ENCODE results near the gene HHIP.

Gene HHIP

DNA sequence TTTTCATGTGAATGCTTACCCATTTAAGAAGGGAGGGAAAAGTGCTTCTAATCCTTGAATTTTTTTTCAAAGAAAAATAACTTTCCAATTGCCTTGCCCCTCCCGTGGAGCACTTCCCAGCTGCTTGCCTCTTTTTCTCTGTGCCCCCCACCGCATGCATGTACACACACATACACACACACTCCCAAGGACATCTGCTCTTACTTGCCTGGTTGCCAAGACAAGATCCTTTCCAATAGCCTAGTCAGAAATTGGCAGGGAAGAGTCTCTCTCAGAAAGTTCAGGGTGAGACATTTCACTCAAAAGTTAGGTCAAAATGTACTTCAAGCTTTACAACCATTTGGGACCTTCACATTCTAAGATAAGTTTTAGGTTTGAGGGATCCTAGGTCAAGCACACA is 10.9 kb downstream of the HHIP start:
- no peak for DNase-seq

GRCh38 chr4:144658015-144658567 is 12.1 kb downstream of the HHIP start:
- no peak for DNase-seq

GRCh38 chr4:144658903-144659302 is 12.9 kb downstream of the HHIP start:
- no peak for DNase-seq

DNA sequence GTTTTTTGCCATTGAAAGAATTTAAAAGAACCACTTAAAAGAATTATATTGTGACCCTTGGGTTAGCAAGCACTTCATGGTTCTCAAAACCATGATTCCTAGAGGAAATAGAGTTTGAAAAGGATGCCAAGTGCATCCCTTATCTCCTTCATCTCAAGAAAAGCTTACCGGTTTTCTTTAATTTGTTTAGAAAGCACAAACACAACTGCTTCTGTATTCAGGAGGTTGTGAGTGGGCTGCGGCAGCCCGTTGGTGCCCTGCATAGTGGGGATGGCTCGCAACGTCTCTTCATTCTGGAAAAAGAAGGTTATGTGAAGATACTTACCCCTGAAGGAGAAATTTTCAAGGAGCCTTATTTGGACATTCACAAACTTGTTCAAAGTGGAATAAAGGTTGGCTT is 13.5 kb downstream of the HHIP start:
- no peak for DNase-seq

DNA sequence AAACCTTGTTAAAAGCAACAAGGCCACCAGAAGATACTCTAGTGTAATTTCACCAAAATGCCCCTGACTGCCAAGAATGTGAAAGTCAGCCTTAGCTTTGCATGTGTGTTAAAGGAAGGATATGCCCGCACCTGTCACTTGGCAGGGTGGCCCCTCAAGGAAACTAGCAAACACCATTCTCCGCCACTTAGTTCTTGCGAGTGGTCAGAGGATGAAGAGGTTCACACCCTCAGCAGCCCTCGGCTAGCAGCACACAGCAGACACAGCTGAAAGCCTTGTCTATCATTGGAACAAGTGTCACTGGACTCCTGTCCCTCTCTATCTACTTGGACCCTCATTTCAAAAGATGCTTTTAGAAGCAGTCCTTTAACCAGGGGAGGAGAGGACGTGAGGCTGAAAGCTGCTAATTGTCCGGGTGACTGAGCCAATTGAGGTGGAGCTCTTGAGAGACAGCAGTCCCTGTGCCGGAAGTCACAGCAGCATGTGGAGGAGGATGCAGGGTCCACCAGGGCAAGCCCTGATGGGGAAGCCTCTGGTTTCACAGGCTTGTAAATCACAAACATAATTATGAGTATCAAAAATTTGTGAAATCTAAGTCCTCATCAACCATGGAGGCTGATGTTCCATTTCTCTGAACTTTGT is 18.0 kb downstream of the HHIP start:
- DNase-seq, result no peak

- no peak for DNase-seq
These were observed 20.7 kb downstream of the HHIP start for GRCh38 chr4:144666539-144667175.

DNA sequence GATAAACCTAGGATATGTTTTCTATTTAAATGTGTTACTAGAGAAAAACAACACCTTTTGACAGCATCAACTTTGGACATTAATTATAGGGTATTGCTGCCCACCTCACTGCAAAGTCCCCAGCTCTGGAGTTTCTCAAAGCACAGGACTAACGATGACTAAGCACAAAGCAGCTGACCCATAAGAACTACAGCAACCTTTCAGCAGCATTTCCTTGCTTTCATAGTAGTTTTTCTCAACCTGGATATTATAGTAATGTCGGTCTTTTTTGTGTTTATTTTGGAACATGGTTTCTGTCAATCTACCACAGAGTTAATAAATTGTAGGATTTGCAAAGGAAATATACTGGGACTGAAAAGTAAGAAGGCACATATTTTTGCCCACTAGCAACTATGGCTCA is 21.5 kb downstream of the HHIP start:
- no peak for DNase-seq

DNA sequence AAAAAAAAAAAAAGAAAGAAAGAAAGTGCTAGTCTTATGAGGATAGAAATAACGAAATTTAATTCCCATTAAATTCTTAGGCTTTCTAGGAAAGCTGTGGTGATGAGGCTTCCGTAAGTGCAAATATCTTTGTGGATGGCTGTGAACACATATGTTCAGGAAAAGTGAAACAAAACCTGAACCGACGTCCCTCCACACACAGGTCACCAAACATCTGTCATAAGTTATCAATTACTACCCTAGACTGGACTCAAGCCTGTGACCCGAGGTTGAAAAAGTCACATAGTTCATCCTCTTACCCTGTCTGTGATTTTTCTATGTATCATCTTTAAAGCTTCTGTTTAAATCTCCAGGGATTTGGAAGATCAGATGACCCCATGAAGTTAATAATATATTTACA is 24.8 kb downstream of the HHIP start:
- DNase-seq, result no peak

DNA sequence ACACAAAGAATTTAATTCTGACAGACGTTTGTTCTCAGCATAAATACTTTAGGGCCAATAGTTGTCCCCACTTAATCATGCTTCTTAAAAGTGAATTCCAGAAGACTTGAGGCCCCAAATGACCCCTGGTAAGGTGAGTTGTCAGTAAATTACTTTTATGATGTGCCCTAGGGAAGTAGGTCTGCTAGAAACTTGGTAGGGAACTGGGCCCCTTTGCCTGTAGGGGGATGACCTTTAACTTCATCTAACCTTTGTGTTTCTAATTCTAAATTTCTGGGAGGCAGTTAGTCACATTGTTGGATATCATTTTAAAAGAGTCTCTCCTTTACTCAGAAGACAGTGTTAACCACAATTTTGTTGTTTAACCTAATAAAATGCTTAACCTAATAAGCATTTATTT is 28.8 kb downstream of the HHIP start:
- no peak for DNase-seq

- no peak for DNase-seq
These were observed 35.9 kb downstream of the HHIP start for GRCh38 chr4:144681806-144682205.

DNA sequence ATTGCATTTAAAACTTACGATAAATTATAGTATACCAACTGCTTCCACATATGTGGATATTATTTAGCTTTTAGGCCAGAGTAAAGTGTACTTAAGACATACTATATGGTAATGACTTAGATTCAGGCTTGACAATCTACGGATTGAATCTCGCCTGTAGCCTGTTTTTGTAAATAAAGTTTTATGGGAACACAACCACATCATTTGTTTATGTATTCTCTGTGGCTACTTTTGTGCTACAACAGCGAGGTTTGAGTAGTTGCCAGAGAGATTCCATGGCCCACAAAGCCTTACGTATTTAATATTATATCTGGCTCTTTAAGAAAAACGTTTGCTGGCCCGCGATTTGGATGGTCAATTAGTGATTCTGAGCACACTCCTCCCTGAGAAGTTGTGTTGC is 37.6 kb downstream of the HHIP start:
- DNase-seq, result no peak

- DNase-seq, result no peak
These were observed 40.0 kb downstream of the HHIP start for GRCh38 chr4:144685911-144686310.

GRCh38 chr4:144686921-144687320 is 41.0 kb downstream of the HHIP start:
- DNase-seq, result no peak

DNA sequence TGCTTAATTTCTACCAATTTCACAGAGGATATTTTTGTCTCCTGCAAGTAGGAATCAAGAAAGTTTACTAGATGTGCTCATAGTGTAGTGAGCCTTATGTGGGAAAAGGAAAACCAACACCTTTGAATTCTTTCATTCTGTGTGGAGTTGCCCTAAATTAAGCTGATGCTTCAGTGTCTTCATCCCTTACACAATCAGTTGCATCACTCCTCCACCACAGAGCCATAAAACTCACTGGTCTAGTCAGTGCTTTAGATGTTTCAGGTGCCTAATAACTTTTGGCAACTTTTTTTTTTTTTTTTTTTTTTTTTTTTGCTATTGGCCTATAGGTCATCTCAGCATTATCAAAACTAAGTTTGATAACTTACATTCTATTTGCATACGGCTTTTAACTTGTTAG is 41.5 kb downstream of the HHIP start:
- no peak for DNase-seq

- no peak for DNase-seq
These were observed 42.1 kb downstream of the HHIP start for GRCh38 chr4:144688035-144688569.

GRCh38 chr4:144689125-144689524 is 43.2 kb downstream of the HHIP start:
- no peak for DNase-seq

DNA sequence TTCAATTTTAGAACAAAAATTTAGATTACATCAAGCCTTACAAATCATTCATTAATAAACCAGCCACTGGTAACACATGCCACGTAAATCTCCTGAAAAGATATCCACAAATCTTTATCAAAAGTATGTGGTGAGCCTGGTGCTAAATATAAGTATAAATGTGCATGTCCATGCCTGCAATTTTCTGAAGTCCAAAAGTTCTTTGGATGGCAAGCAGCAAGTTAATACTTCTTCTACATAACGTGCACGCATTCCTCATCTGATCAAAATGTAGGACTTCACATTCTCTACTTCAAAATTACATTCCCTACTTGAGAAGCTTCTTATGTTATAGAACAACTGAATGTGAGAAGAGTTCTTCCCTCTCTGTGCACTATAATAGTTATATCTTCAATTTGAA is 49.8 kb downstream of the HHIP start:
- DNase-seq, result no peak

DNA sequence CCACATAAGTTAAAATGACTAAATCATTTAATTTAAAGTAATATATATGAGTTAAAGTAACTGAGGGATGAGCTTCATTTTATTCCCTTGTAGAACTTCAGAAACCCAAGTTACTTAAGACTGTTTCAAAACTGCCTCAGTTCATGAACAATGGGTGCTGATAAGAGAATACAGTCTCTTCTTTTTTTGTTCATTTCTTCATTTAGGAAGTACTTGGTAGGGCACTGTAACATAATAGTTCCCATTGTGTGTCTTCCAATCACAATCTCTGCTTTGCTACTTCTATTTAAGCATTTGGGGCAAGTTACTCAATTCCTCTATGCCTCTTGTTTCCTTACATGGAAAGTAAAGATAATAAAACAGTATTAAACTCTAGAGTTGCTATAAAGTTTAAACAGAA is 50.4 kb downstream of the HHIP start:
- no peak for DNase-seq

- no peak for DNase-seq
These were observed 53.6 kb downstream of the HHIP start for GRCh38 chr4:144699565-144699964.

GRCh38 chr4:144701683-144702233 is 55.8 kb downstream of the HHIP start:
- no peak for DNase-seq

- DNase-seq, result no peak
These were observed 57.5 kb downstream of the HHIP start for GRCh38 chr4:144703494-144703893.

DNA sequence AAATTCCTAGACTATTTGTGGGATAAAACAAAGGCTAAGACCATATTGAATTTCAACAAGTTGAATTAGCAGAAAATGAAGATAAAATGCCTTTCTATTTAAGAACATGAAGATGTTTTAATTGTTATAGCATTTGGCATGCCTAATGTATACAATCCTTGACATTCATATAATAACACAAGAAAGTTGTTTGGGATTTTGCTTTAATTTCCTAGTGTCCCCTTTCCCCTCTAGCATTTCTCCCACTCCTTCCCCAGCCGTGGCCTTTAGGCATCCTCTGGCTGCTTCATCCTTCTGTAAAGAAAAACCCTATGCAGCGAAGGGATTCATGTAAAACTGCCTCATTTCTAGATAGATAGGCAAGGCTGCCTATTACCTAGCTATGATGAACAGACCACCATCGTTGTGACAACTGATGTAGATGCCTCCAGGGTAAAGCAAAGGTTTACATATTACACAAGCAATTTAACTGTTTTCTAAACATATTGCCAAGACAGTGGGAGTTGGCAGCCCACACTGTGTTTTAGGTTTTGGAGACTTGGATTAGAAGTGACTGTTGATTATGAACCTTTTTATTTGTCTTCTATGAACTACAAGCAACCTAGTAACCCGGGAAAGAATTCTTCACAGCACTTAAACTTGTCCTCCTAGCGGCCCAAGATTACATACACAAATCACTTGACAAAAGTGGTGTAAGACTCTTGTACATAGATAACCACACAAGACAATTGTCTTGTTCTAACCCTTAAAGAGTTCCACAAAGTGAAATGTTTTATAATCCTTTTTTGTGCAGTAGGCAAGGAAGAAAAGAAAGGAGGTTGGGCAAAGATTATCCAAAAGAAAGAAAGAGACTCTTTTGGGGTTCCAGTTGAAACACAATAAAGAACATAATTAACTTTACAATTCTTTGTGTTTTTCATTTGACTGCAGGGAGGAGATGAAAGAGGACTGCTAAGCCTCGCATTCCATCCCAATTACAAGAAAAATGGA is 59.9 kb downstream of the HHIP start:
- DNase-seq, result no peak

DNA sequence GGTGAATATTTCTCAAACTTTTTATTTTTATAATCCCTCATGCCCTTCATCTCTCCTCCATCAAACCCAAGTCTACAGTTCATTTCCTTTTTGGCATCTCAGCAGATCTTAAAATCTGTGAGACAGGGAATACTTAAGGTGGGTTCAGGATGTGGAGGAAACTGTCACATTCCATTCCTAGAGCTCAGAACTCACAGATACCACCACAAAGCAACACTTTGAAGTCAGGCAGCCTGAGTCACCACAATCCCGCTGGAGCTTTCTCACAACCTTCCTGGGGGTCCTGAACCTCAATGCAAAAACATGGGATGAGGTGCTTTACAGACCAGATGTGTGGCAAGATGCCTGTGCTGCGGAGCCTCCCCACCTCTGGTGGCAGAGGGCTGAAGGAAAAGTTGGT is 63.2 kb downstream of the HHIP start:
- DNase-seq, result no peak
